Measurements from ENCODE around the gene NUDT5.

The NUDT5 gene

GRCh38 chr10:12221323-12222298 is 25.9 kb upstream of the NUDT5 start:
- DNase-seq (ENCODE audit: low spot score in 2 of 2), result no peak
- ATAC-seq (replicated peaks; ENCODE audit: extremely low read depth, poor library complexity, severe bottlenecking), result no peak
- Mint-ChIP-seq H3K27ac (ENCODE audit: low read depth) (peak overlapping the region; percentile 44), H3K27me3 (no peaks in the 10 kb centered on the region), H3K4me3 (no peak overlapping the region), H3K4me1 (peaks cover 15% of the 10 kb centered on the region), H3K36me3 (ENCODE audit: insufficient read depth) (peaks cover 73% of the 10 kb centered on the region), H3K9me3 (no peaks in the 10 kb centered on the region)

DNA sequence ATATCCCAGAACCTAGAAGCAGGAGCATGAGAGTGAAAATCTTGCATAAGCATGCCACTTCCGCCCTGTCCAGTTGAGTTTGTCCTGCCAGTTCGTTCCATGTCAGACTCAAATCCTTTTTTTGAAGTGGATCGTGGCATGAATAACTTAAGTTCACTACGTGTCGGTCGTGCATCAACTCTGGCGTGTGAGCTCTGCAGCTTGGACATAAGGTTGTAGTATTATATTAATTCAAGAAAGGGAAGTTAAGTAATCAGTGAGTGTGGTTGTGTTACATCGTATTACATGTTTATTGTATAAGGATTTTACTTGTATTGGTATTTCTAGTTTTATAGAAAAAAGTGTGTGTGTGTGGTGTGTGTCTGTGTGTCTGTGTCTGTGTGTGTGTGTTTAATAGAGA is 23.3 kb upstream of the NUDT5 start:
- Mint-ChIP-seq H3K4me3 (no peak overlapping the region), H3K27ac (ENCODE audit: low read depth) (peak overlapping the region; percentile 82), H3K9me3 (no peaks in the 10 kb centered on the region), H3K4me1 (peaks cover 32% of the 10 kb centered on the region), H3K27me3 (no peaks in the 10 kb centered on the region), H3K36me3 (ENCODE audit: insufficient read depth) (peaks cover 57% of the 10 kb centered on the region)
- no peak for ATAC-seq (replicated peaks; ENCODE audit: extremely low read depth, poor library complexity, severe bottlenecking)
- no peak for DNase-seq (ENCODE audit: low spot score in 2 of 2)

DNA sequence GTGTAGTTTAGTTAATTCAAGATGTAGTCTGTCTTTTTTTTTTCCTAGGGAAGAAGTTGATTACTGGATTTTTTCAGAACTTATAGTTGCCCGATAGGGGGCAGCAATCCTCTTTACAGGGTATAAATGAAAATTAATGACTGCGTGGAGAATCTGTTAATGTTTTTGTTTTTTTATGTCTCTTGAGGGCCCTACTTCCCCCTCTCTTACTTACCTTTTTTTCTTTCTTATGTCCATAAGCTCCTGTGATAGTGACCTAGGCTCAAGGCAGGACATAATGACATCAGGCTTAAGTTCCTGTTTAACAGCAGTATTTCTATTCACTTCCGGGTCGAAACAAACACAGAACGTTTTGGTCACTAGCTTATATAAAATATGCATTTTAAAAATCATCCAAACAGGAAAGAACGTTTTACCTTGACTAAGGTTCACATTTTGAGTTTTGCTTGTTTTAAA is 19.1 kb upstream of the NUDT5 start:
- Mint-ChIP-seq H3K9me3 (no peaks in the 10 kb centered on the region), H3K4me1 (peaks cover 32% of the 10 kb centered on the region), H3K4me3 (peak overlapping the region; percentile 19), H3K27me3 (no peaks in the 10 kb centered on the region), H3K27ac (ENCODE audit: low read depth) (peak overlapping the region; percentile 73), H3K36me3 (ENCODE audit: insufficient read depth) (peaks cover 50% of the 10 kb centered on the region)
- DNase-seq (ENCODE audit: low spot score in 2 of 2), result peak in 1 of 2 donors; percentile 18
- ATAC-seq (replicated peaks; ENCODE audit: extremely low read depth, poor library complexity, severe bottlenecking), result peak; percentile 14

- peak overlapping the region; percentile 73 for H3K27ac Mint-ChIP-seq (ENCODE audit: low read depth)
- peaks cover 49% of the 10 kb centered on the region for H3K36me3 Mint-ChIP-seq (ENCODE audit: insufficient read depth)
- peaks cover 32% of the 10 kb centered on the region for H3K4me1 Mint-ChIP-seq
Observed at GRCh38 chr10:12214093-12214492, 18.4 kb upstream of the NUDT5 start.

DNA sequence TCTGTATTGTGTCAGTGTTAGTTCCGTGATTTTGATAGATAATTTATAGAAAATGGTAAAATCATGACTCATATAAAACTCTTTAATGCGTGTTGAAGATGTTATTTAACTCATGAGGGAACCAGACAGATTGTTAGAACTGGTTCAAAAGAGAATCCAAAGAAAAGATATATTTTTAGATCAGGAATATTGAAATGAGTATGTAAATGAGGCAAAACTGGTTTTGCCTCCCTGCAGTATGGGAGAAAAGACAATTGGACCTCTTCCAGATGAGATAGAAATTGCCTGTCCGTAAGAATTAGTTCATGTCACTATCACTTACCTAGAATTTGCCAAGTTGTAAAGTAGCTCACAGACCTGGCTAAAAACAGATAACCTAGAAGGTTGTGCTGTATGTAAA is 17.9 kb upstream of the NUDT5 start:
- Mint-ChIP-seq H3K27ac (ENCODE audit: low read depth) (no peak overlapping the region), H3K27me3 (no peaks in the 10 kb centered on the region), H3K9me3 (no peaks in the 10 kb centered on the region), H3K36me3 (ENCODE audit: insufficient read depth) (peaks cover 48% of the 10 kb centered on the region), H3K4me3 (no peak overlapping the region), H3K4me1 (peaks cover 32% of the 10 kb centered on the region)
- no peak for DNase-seq (ENCODE audit: low spot score in 2 of 2)
- ATAC-seq (replicated peaks; ENCODE audit: extremely low read depth, poor library complexity, severe bottlenecking), result no peak

More at GRCh38 chr10:12214093-12214492, 18.4 kb upstream of the NUDT5 start:
- H3K27me3 Mint-ChIP-seq, result no peaks in the 10 kb centered on the region
- DNase-seq (ENCODE audit: low spot score in 2 of 2) (no peak), ATAC-seq (replicated peaks; ENCODE audit: extremely low read depth, poor library complexity, severe bottlenecking) (no peak)
- no peak overlapping the region for H3K4me3 Mint-ChIP-seq
- no peaks in the 10 kb centered on the region for H3K9me3 Mint-ChIP-seq

- H3K4me3 Mint-ChIP-seq, result no peak overlapping the region
- ATAC-seq (replicated peaks; ENCODE audit: extremely low read depth, poor library complexity, severe bottlenecking) (no peak), DNase-seq (ENCODE audit: low spot score in 2 of 2) (no peak)
- no peaks in the 10 kb centered on the region for H3K9me3 Mint-ChIP-seq
- H3K36me3 Mint-ChIP-seq (ENCODE audit: insufficient read depth), result peaks cover 46% of the 10 kb centered on the region
- H3K27ac Mint-ChIP-seq (ENCODE audit: low read depth), result no peak overlapping the region
- H3K27me3 Mint-ChIP-seq, result no peaks in the 10 kb centered on the region
- peaks cover 39% of the 10 kb centered on the region for H3K4me1 Mint-ChIP-seq
Observed at GRCh38 chr10:12212454-12212853, 16.8 kb upstream of the NUDT5 start.

GRCh38 chr10:12208460-12208859 is 12.8 kb upstream of the NUDT5 start:
- DNase-seq (ENCODE audit: low spot score in 2 of 2) (no peak), ATAC-seq (replicated peaks; ENCODE audit: extremely low read depth, poor library complexity, severe bottlenecking) (no peak)
- Mint-ChIP-seq H3K27ac (ENCODE audit: low read depth) (peak overlapping the region; percentile 60), H3K9me3 (no peaks in the 10 kb centered on the region), H3K36me3 (ENCODE audit: insufficient read depth) (peaks cover 57% of the 10 kb centered on the region), H3K4me3 (no peak overlapping the region), H3K27me3 (no peaks in the 10 kb centered on the region), H3K4me1 (peaks cover 31% of the 10 kb centered on the region)

- H3K4me3 Mint-ChIP-seq, result no peak overlapping the region
- H3K27me3 Mint-ChIP-seq, result no peaks in the 10 kb centered on the region
- H3K9me3 Mint-ChIP-seq, result no peaks in the 10 kb centered on the region
- peaks cover 55% of the 10 kb centered on the region for H3K36me3 Mint-ChIP-seq (ENCODE audit: insufficient read depth)
- H3K4me1 Mint-ChIP-seq, result peaks cover 37% of the 10 kb centered on the region
- no peak for DNase-seq (ENCODE audit: low spot score in 2 of 2)
- peak overlapping the region; percentile 90 for H3K27ac Mint-ChIP-seq (ENCODE audit: low read depth)
- ATAC-seq (replicated peaks; ENCODE audit: extremely low read depth, poor library complexity, severe bottlenecking), result no peak
Observed at GRCh38 chr10:12207114-12207513, 11.4 kb upstream of the NUDT5 start.

- no peak for ATAC-seq (replicated peaks; ENCODE audit: extremely low read depth, poor library complexity, severe bottlenecking)
- DNase-seq (ENCODE audit: low spot score in 2 of 2), result no peak
- Mint-ChIP-seq H3K4me3 (no peak overlapping the region), H3K36me3 (ENCODE audit: insufficient read depth) (peaks cover 53% of the 10 kb centered on the region), H3K27ac (ENCODE audit: low read depth) (no peak overlapping the region), H3K9me3 (no peaks in the 10 kb centered on the region), H3K27me3 (no peaks in the 10 kb centered on the region), H3K4me1 (peaks cover 48% of the 10 kb centered on the region)
Observed at GRCh38 chr10:12205082-12205481, 9.4 kb upstream of the NUDT5 start.

DNA sequence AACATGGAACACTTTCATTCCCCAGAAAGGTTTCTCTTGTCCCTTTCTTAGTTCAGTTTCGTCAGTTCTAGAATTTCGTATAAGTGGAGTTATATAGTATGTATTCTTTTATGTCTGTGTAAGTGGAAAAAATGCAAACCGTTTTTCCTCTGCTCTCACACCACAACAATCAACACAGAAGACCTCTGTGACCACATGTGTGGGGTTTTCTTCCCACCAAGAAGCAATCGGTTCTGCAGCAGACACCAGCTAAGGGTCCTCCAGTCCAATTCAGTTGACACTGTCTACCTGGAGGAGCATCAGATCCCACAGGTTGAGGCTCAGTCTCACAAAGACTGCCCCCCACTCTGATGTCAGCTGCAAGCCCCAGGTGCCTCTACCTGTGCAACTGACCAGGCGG is 6.5 kb upstream of the NUDT5 start:
- Mint-ChIP-seq H3K27me3 (no peaks in the 10 kb centered on the region), H3K4me1 (peaks cover 28% of the 10 kb centered on the region), H3K27ac (ENCODE audit: low read depth) (no peak overlapping the region), H3K4me3 (no peak overlapping the region), H3K9me3 (no peaks in the 10 kb centered on the region), H3K36me3 (ENCODE audit: insufficient read depth) (peaks cover 46% of the 10 kb centered on the region)
- ATAC-seq (replicated peaks; ENCODE audit: extremely low read depth, poor library complexity, severe bottlenecking) (no peak), DNase-seq (ENCODE audit: low spot score in 2 of 2) (no peak)

- Mint-ChIP-seq H3K36me3 (ENCODE audit: insufficient read depth) (peaks cover 40% of the 10 kb centered on the region), H3K4me1 (peaks cover 28% of the 10 kb centered on the region), H3K9me3 (no peaks in the 10 kb centered on the region), H3K27ac (ENCODE audit: low read depth) (peak overlapping the region; percentile 36), H3K27me3 (no peaks in the 10 kb centered on the region), H3K4me3 (no peak overlapping the region)
- ATAC-seq (replicated peaks; ENCODE audit: extremely low read depth, poor library complexity, severe bottlenecking), result no peak
- DNase-seq (ENCODE audit: low spot score in 2 of 2), result no peak
Observed at GRCh38 chr10:12201543-12201942, 5.9 kb upstream of the NUDT5 start.

- no peak for ATAC-seq (replicated peaks; ENCODE audit: extremely low read depth, poor library complexity, severe bottlenecking)
- peaks cover 34% of the 10 kb centered on the region for H3K4me1 Mint-ChIP-seq
- H3K27me3 Mint-ChIP-seq, result no peaks in the 10 kb centered on the region
- DNase-seq (ENCODE audit: low spot score in 2 of 2), result no peak
- peaks cover 43% of the 10 kb centered on the region for H3K36me3 Mint-ChIP-seq (ENCODE audit: insufficient read depth)
- H3K27ac Mint-ChIP-seq (ENCODE audit: low read depth), result peak overlapping the region; percentile 36
- no peaks in the 10 kb centered on the region for H3K9me3 Mint-ChIP-seq
- H3K4me3 Mint-ChIP-seq, result no peak overlapping the region
Observed at GRCh38 chr10:12200850-12201249, 5.2 kb upstream of the NUDT5 start.

GRCh38 chr10:12198156-12198555 is 2.5 kb upstream of the NUDT5 start:
- no peak for DNase-seq (ENCODE audit: low spot score in 2 of 2)
- H3K27me3 Mint-ChIP-seq, result no peaks in the 10 kb centered on the region
- no peaks in the 10 kb centered on the region for H3K9me3 Mint-ChIP-seq
- peaks cover 35% of the 10 kb centered on the region for H3K36me3 Mint-ChIP-seq (ENCODE audit: insufficient read depth)
- H3K4me3 Mint-ChIP-seq, result no peak overlapping the region
- no peak for ATAC-seq (replicated peaks; ENCODE audit: extremely low read depth, poor library complexity, severe bottlenecking)
- H3K4me1 Mint-ChIP-seq, result peaks cover 45% of the 10 kb centered on the region
- no peak overlapping the region for H3K27ac Mint-ChIP-seq (ENCODE audit: low read depth)

All from central memory CD8-positive, alpha-beta T cell (primary cell).